Measurements from ENCODE around the gene PPP1R11. TPM values are rescaled to one million over a fixed set of nuclear protein-coding genes. Genes with fewer than 3 reads are reported as not detected.
"Not testable (repeated sequence)": the region's sequence is repeated elsewhere in the genome, so short reads cannot be mapped to it uniquely, and the experiment has no call there.

Gene PPP1R11
- total RNA-seq, 5 donors from 2014 or later (not counting 1 experiment from before 2014, with no cell fraction given), result 47.2 to 61.4 (median 55.6) TPM

DNA sequence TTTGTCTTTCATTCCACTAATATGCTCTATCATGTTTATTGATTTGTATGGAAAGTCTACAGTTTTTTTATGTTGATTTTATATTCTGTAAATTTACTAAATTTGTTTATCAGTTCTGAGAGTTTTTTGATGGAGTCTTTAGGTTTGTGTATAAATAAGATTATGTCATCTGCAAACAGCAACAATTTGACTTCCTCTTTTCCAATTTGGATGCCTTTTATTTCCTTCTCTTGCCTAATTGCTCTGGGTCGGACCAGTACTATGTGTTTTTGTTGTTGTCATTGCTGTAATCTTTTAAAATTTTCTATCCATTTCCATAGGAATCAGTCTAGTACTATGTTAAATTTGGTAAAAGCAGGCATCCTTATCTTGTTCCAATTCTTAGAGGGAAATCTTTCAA lies 37.4 kb upstream of the PPP1R11 start:
- ChIA-PET CTCF (no interaction called here), POLR2A (no interaction called here)
- Mint-ChIP-seq H3K9me3 (no peaks in the 10 kb centered on the region), H3K4me1 (peaks cover 0 to 6% (median 0%) of the 10 kb centered on the region in 3 donors), H3K27ac (no peak overlapping the region), H3K27me3 (no peaks in the 10 kb centered on the region), H3K36me3 (peaks cover 30% of the 10 kb centered on the region), H3K4me3 (no peak overlapping the region)
- no peak for DNase-seq
- ATAC-seq (replicated peaks in 1 of 4), result no peak
- no CpG with 5 or more reads among the region's 1 CpG for WGBS (ENCODE audit: insufficient coverage)
- no peak overlapping the region for H3K27ac ChIP-seq (ENCODE audit: low read length)
- no peak overlapping the region for H3K4me3 ChIP-seq (ENCODE audit: control insufficient read depth in 1 of 2, extremely low read depth in 1 of 2, low read length in 1 of 2)
- H3K9me3 ChIP-seq, result no peaks in the 10 kb centered on the region
- H3K27me3 ChIP-seq (replicated peaks in 1 of 2; ENCODE audit: control insufficient read depth in 2 of 2, extremely low read depth in 1 of 2, insufficient read depth in 2 of 2, low read length in 1 of 2), result no peaks in the 10 kb centered on the region
- no peaks in the 10 kb centered on the region for H3K4me1 ChIP-seq (ENCODE audit: control insufficient read depth in 1 of 2, extremely low read depth in 1 of 2, insufficient read depth in 2 of 2, low read length in 2 of 2)
- H3K36me3 ChIP-seq (ENCODE audit: control insufficient read depth in 2 of 2, extremely low read depth in 1 of 2, insufficient read depth in 1 of 2, low read length in 1 of 2), result peaks cover 0 to under 1% of the 10 kb centered on the region in 2 donors

DNA sequence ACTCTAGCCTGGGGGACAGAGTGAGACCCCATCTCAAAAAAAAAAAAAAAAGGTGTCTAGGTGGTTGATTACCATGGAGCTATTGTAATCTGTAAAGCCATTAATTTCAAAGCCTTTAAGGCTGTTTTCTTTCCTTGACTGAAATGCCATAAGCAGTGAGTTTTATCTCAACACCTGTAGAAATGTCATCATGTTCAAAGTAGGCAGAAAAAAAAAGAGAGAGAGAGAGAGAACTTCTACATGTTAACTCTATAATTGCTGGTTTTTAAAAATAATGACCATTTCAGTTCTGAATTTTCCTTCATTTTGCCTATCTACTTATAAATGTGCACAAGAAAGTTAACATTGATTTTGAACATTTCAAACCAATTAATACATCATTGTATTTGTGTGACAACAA lies 35.6 kb upstream of the PPP1R11 start:
- Mint-ChIP-seq H3K36me3 (peaks cover 39% of the 10 kb centered on the region), H3K4me3 (no peak overlapping the region), H3K27ac (no peak overlapping the region), H3K4me1 (peaks cover 0 to 5% (median 0%) of the 10 kb centered on the region in 3 donors), H3K9me3 (no peaks in the 10 kb centered on the region), H3K27me3 (no peaks in the 10 kb centered on the region)
- Histone ChIP-seq H3K36me3 (ENCODE audit: control insufficient read depth in 2 of 2, extremely low read depth in 1 of 2, insufficient read depth in 1 of 2, low read length in 1 of 2) (peaks cover 0 to 10% of the 10 kb centered on the region in 2 donors), H3K9me3 (no peaks in the 10 kb centered on the region), H3K27ac (ENCODE audit: low read length) (no peak overlapping the region), H3K27me3 (replicated peaks in 1 of 2; ENCODE audit: control insufficient read depth in 2 of 2, extremely low read depth in 1 of 2, insufficient read depth in 2 of 2, low read length in 1 of 2) (no peaks in the 10 kb centered on the region), H3K4me1 (ENCODE audit: control insufficient read depth in 1 of 2, extremely low read depth in 1 of 2, insufficient read depth in 2 of 2, low read length in 2 of 2) (no peaks in the 10 kb centered on the region), H3K4me3 (ENCODE audit: control insufficient read depth in 1 of 2, extremely low read depth in 1 of 2, low read length in 1 of 2) (no peak overlapping the region)
- DNase-seq, result no peak
- ChIA-PET CTCF (interaction anchor here in 1 of 2 donors (1.3 kb wide), 1 partner anchor 176 kb away, joined by 4 read pairs; no protein-coding TSS in a partner anchor), POLR2A (interaction anchor here in 1 of 2 donors (0.6 kb wide), 1 partner anchor 28 kb away, joined by 4 read pairs; no protein-coding TSS in a partner anchor)
- no peak for ATAC-seq (replicated peaks in 1 of 4)

DNA sequence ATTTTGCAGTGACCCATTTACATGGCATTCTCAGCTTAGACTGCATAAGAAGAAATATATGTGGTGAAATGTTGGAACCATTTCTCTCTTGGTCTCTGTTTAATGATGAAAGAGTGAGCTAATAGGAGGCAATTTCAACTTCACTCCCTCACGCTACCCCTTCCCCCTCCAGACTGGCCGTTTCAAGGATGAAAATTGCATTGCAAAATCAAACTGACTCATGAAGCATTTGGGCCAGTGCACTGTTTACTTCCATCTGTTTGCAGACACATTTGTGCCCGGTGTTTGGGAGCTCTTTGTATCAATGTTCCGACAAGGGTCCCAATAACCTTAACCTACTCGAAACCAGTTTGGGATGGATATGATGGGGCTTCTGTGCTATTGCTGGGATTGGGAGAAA lies 33.6 kb upstream of the PPP1R11 start:
- H3K27me3 ChIP-seq (replicated peaks in 1 of 2; ENCODE audit: control insufficient read depth in 2 of 2, extremely low read depth in 1 of 2, insufficient read depth in 2 of 2, low read length in 1 of 2); H3K9me3 Mint-ChIP-seq; H3K27me3 Mint-ChIP-seq; ATAC-seq (replicated peaks in 1 of 4); CTCF ChIA-PET; H3K36me3 ChIP-seq (ENCODE audit: control insufficient read depth in 2 of 2, extremely low read depth in 1 of 2, insufficient read depth in 1 of 2, low read length in 1 of 2); H3K4me1 Mint-ChIP-seq; H3K4me3 ChIP-seq (ENCODE audit: control insufficient read depth in 1 of 2, extremely low read depth in 1 of 2, low read length in 1 of 2); DNase-seq; H3K4me1 ChIP-seq (ENCODE audit: control insufficient read depth in 1 of 2, extremely low read depth in 1 of 2, insufficient read depth in 2 of 2, low read length in 2 of 2); H3K9me3 ChIP-seq; H3K27ac Mint-ChIP-seq; H3K27ac ChIP-seq (ENCODE audit: low read length); H3K4me3 Mint-ChIP-seq: not testable (repeated sequence)
- 75% methylated on average over 1 of the region's 5 CpGs for WGBS (ENCODE audit: insufficient coverage)
- POLR2A ChIA-PET, result interaction anchor here in 1 of 2 donors (0.6 kb wide), 1 partner anchor 438 kb away, joined by 4 read pairs; no protein-coding TSS in a partner anchor
- H3K36me3 Mint-ChIP-seq, result peaks cover 24% of the 10 kb centered on the region

DNA sequence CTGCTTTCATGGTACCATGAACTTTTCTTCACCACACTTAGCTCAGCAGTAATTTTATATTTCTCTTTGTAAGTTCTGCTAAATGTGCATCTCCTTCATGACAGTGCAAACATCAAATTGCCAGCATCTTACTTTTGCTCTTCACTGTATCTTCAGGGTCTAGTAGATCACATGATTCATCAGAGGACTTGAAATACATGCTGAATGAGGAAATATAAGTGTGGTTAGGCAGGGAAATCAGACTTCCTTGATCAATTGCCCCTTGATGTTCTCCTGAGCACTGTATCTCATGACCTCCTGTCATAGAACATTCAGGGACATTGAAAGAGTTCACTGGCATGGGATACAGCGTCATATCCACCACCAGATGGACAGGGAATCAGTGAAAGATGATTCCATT lies 31.2 kb upstream of the PPP1R11 start:
- H3K36me3 ChIP-seq (ENCODE audit: control insufficient read depth in 2 of 2, extremely low read depth in 1 of 2, insufficient read depth in 1 of 2, low read length in 1 of 2), result peaks cover 0 to 10% of the 10 kb centered on the region in 2 donors
- Mint-ChIP-seq H3K4me3 (no peak overlapping the region), H3K36me3 (peaks cover 20% of the 10 kb centered on the region), H3K4me1 (no peaks in the 10 kb centered on the region), H3K27ac (no peak overlapping the region), H3K27me3 (no peaks in the 10 kb centered on the region), H3K9me3 (no peaks in the 10 kb centered on the region)
- DNase-seq, result no peak
- H3K4me3 ChIP-seq (ENCODE audit: control insufficient read depth in 1 of 2, extremely low read depth in 1 of 2, low read length in 1 of 2), result no peak overlapping the region
- POLR2A ChIA-PET, result interaction anchor here in 1 of 2 donors (0.7 kb wide), 1 partner anchor 184 kb away, joined by 3 read pairs; no protein-coding TSS in a partner anchor
- CTCF ChIA-PET, result no interaction called here
- H3K4me1 ChIP-seq (ENCODE audit: control insufficient read depth in 1 of 2, extremely low read depth in 1 of 2, insufficient read depth in 2 of 2, low read length in 2 of 2), result no peaks in the 10 kb centered on the region
- 80% methylated on average over 1 of the region's 1 CpG for WGBS (ENCODE audit: insufficient coverage)
- no peak for ATAC-seq (replicated peaks in 1 of 4)
- no peaks in the 10 kb centered on the region for H3K9me3 ChIP-seq
- H3K27ac ChIP-seq (ENCODE audit: low read length), result no peak overlapping the region
- H3K27me3 ChIP-seq (replicated peaks in 1 of 2; ENCODE audit: control insufficient read depth in 2 of 2, extremely low read depth in 1 of 2, insufficient read depth in 2 of 2, low read length in 1 of 2), result no peaks in the 10 kb centered on the region

DNA sequence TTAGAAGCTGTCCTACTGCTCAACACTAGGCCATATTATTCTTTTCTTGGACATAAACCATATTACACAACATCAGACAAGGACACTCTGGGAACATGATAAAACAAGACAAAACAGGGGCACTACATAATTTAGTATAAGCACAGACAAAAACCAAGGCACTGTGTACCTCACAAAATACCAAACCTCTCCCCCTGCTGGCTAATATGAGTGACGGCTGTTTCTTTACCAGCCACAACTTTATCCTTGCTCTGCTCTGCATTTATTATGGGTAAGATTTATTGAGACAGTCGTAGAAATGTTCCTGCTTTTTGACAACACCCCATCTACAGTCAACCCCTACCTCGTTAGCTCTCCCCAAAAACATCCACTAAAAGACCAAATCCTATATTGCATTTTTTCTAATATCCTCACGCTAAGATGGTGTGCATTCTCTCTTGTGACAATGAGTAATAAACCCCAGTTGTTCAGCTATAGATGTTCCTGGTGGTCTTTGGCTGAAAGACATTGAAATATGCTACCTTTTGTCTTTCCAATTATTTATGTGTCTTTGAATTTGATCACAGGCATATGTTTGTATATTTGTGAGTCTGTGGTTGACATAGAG lies 29.7 kb upstream of the PPP1R11 start:
- CTCF ChIA-PET, result interaction anchor here in 1 of 2 donors (0.6 kb wide), 1 partner anchor 851 kb away, joined by 3 read pairs; no protein-coding TSS in a partner anchor

DNA sequence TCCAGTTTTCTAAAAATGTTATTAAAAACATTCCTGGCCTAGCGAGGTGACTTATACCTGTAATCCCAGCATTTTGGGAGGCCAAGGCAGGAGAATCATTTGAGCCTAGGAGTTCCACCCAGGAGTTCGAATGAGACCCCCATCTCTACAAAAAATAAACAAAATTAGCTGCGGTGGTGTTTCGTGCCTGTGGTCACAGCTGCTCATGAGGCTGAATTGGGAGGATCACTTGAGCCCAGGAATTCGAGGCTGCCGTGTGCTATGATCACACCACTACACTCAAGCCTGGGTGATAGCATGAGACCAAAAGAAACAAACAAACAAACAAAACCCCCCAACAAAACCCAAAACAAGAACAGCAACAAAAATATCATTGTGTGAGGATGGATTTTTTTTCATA lies 25.8 kb upstream of the PPP1R11 start:
- no peak overlapping the region for H3K4me3 ChIP-seq (ENCODE audit: control insufficient read depth in 1 of 2, extremely low read depth in 1 of 2, low read length in 1 of 2)
- no CpG with 5 or more reads among the region's 6 CpGs for WGBS (ENCODE audit: insufficient coverage)
- Mint-ChIP-seq H3K27ac (no peak overlapping the region), H3K4me1 (peaks cover 0 to 2% (median 0%) of the 10 kb centered on the region in 3 donors), H3K9me3 (no peaks in the 10 kb centered on the region), H3K4me3 (no peak overlapping the region), H3K27me3 (no peaks in the 10 kb centered on the region), H3K36me3 (peaks cover 20% of the 10 kb centered on the region)
- no peaks in the 10 kb centered on the region for H3K27me3 ChIP-seq (replicated peaks in 1 of 2; ENCODE audit: control insufficient read depth in 2 of 2, extremely low read depth in 1 of 2, insufficient read depth in 2 of 2, low read length in 1 of 2)
- no peaks in the 10 kb centered on the region for H3K9me3 ChIP-seq
- H3K4me1 ChIP-seq (ENCODE audit: control insufficient read depth in 1 of 2, extremely low read depth in 1 of 2, insufficient read depth in 2 of 2, low read length in 2 of 2), result no peaks in the 10 kb centered on the region
- DNase-seq (no peak), ATAC-seq (replicated peaks in 1 of 4) (no peak)
- POLR2A ChIA-PET, result no interaction called here
- H3K36me3 ChIP-seq (ENCODE audit: control insufficient read depth in 2 of 2, extremely low read depth in 1 of 2, insufficient read depth in 1 of 2, low read length in 1 of 2), result peaks cover 0 to 4% of the 10 kb centered on the region in 2 donors
- no peak overlapping the region for H3K27ac ChIP-seq (ENCODE audit: low read length)
- CTCF ChIA-PET, result no interaction called here

More for the DNA sequence above, 29.7 kb upstream of the PPP1R11 start:
- Mint-ChIP-seq H3K9me3 (no peaks in the 10 kb centered on the region), H3K27ac (no peak overlapping the region), H3K4me3 (no peak overlapping the region), H3K27me3 (no peaks in the 10 kb centered on the region), H3K36me3 (peaks cover 23% of the 10 kb centered on the region), H3K4me1 (no peaks in the 10 kb centered on the region)
- Histone ChIP-seq H3K4me1 (ENCODE audit: control insufficient read depth in 1 of 2, extremely low read depth in 1 of 2, insufficient read depth in 2 of 2, low read length in 2 of 2) (no peaks in the 10 kb centered on the region), H3K27me3 (replicated peaks in 1 of 2; ENCODE audit: control insufficient read depth in 2 of 2, extremely low read depth in 1 of 2, insufficient read depth in 2 of 2, low read length in 1 of 2) (no peaks in the 10 kb centered on the region), H3K27ac (ENCODE audit: low read length) (no peak overlapping the region), H3K9me3 (no peaks in the 10 kb centered on the region), H3K36me3 (ENCODE audit: control insufficient read depth in 2 of 2, extremely low read depth in 1 of 2, insufficient read depth in 1 of 2, low read length in 1 of 2) (peaks cover 0 to 13% of the 10 kb centered on the region in 2 donors), H3K4me3 (ENCODE audit: control insufficient read depth in 1 of 2, extremely low read depth in 1 of 2, low read length in 1 of 2) (no peak overlapping the region)
- DNase-seq (peak in 1 of 35 experiments; percentile 25), ATAC-seq (replicated peaks in 1 of 4) (peak in 3 of 4 experiments; percentile 37 to 52 (median 41))
- POLR2A ChIA-PET, result interaction anchor here in 1 of 2 donors (0.6 kb wide), 1 partner anchor 232 kb away, joined by 3 read pairs; no protein-coding TSS in a partner anchor
- WGBS (ENCODE audit: insufficient coverage), result no CpG with 5 or more reads among the region's 4 CpGs

Measured in T-cell (primary cell).